HG03442 (cell line): ENCODE data around the gene ALDH3B2.
"Not testable (repeated sequence)": the region's sequence is repeated elsewhere in the genome, so short reads cannot be mapped to it uniquely, and the experiment has no call there.

Source experiments
- ATAC-seq: cut with Tn5 transposase; IDR thresholded peaks from one replicate; pipeline ENCODE4 v1.9.1; 2021; ENCODE audit warnings: mild to moderate bottlenecking, moderate library complexity; ENCODE audit not compliant: unreplicated experiment

ALDH3B2 gene

GRCh38 chr11:67645521-67646461 lies 28.6 kb downstream of the ALDH3B2 start:
- no peak for ATAC-seq

GRCh38 chr11:67644472-67645418 lies 29.7 kb downstream of the ALDH3B2 start:
- no peak for ATAC-seq

- ATAC-seq, result no peak
Observed at GRCh38 chr11:67644042-67644441, 30.4 kb downstream of the ALDH3B2 start.

GRCh38 chr11:67642173-67643120 lies 32.0 kb downstream of the ALDH3B2 start:
- ATAC-seq, result no peak

- no peak for ATAC-seq
Observed at GRCh38 chr11:67641338-67642172, 32.9 kb downstream of the ALDH3B2 start.

- no peak for ATAC-seq
Observed at GRCh38 chr11:67640758-67641337, 33.6 kb downstream of the ALDH3B2 start.

- ATAC-seq, result no peak
Observed at GRCh38 chr11:67640021-67640757, 34.2 kb downstream of the ALDH3B2 start.

- ATAC-seq, result no peak
Observed at GRCh38 chr11:67639438-67639859, 35.0 kb downstream of the ALDH3B2 start, which contains the start of gene TBX10. Gene TBX10, minus strand, starts transcription at chr11:67639763. Its CDS starts 291 bp downstream, at chr11:67639472.

- no peak for ATAC-seq
Observed at GRCh38 chr11:67638535-67639437, 35.6 kb downstream of the ALDH3B2 start.

GRCh38 chr11:67637441-67637840 lies 37.0 kb downstream of the ALDH3B2 start:
- not testable (repeated sequence) for ATAC-seq

- ATAC-seq, result no peak
Observed at GRCh38 chr11:67636962-67637361, 37.5 kb downstream of the ALDH3B2 start.

- no peak for ATAC-seq
Observed at GRCh38 chr11:67635231-67635521, 39.2 kb downstream of the ALDH3B2 start.

- no peak for ATAC-seq
Observed at GRCh38 chr11:67634366-67635230, 39.8 kb downstream of the ALDH3B2 start.

- ATAC-seq, result no peak
Observed at GRCh38 chr11:67633758-67634365, 40.6 kb downstream of the ALDH3B2 start.

- ATAC-seq, result no peak
Observed at GRCh38 chr11:67632982-67633755, 41.3 kb downstream of the ALDH3B2 start.
